Measurements from ENCODE around the gene THEMIS.

GRCh38 chr6:127907960-127908640, 7.2 kb upstream of the THEMIS start:
- TF ChIP-seq, protein P1, sequence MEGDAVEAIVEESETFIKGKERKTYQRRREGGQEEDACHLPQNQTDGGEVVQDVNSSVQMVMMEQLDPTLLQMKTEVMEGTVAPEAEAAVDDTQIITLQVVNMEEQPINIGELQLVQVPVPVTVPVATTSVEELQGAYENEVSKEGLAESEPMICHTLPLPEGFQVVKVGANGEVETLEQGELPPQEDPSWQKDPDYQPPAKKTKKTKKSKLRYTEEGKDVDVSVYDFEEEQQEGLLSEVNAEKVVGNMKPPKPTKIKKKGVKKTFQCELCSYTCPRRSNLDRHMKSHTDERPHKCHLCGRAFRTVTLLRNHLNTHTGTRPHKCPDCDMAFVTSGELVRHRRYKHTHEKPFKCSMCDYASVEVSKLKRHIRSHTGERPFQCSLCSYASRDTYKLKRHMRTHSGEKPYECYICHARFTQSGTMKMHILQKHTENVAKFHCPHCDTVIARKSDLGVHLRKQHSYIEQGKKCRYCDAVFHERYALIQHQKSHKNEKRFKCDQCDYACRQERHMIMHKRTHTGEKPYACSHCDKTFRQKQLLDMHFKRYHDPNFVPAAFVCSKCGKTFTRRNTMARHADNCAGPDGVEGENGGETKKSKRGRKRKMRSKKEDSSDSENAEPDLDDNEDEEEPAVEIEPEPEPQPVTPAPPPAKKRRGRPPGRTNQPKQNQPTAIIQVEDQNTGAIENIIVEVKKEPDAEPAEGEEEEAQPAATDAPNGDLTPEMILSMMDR (tag by site-specific recombination; IDR thresholded peaks at IDR 0.05): no peak
- TF ChIP-seq GLI4 (tag by site-specific recombination; IDR thresholded peaks at IDR 0.05) (no peak), ZNF510 (tag by site-specific recombination; IDR thresholded peaks at IDR 0.05; ENCODE audit: insufficient replicate concordance) (no peak), ZNF114 (tag by site-specific recombination; IDR thresholded peaks at IDR 0.05) (no peak), ZNF24 (tag by site-specific recombination; IDR thresholded peaks at IDR 0.05) (no peak), ZBTB8A (tag by site-specific recombination; IDR thresholded peaks at IDR 0.05) (no peak), ZFHX2 (tag by site-specific recombination; conservative IDR thresholded peaks at IDR 0.05) (no peak)
